ENCODE results near the gene ITLN1.

ITLN1 gene

GRCh38 chr1:160826546-160826945 is 58.4 kb downstream of the ITLN1 start:
- Histone ChIP-seq H3K79me2 (ENCODE audit: insufficient read depth, low read length) (no peaks in the 10 kb centered on the region), H3K9me3 (ENCODE audit: insufficient read depth, low read length, severe bottlenecking) (no peaks in the 10 kb centered on the region), H3K36me3 (ENCODE audit: insufficient read depth, low read length) (no peaks in the 10 kb centered on the region), H3K4me2 (ENCODE audit: insufficient read depth, low read length) (no peak overlapping the region), H3K9ac (ENCODE audit: low read depth, low read length) (no peak overlapping the region), H3K27ac (ENCODE audit: low read length) (no peak overlapping the region), H3K4me3 (ENCODE audit: low read depth in 1 of 2, low read length in 2 of 2) (no peak overlapping the region), H3K27me3 (ENCODE audit: insufficient read depth, low read length, poor library complexity) (no peaks in the 10 kb centered on the region), H4K20me1 (ENCODE audit: insufficient read depth, low read length) (no peaks in the 10 kb centered on the region), H2AFZ (ENCODE audit: low read depth, low read length) (no peak overlapping the region), H3K4me1 (ENCODE audit: insufficient read depth, low read length) (no peaks in the 10 kb centered on the region)
- no peak for ATAC-seq (ENCODE audit: insufficient read depth, low read depth)
- DNase-seq, result no peak
- TF ChIP-seq CTCF (IDR thresholded peaks at IDR 0.05; ENCODE audit: borderline replicate concordance, extremely low read depth, low read length, poor library complexity, severe bottlenecking) (no peak), EZH2 (IDR thresholded peaks at IDR 0.05; ENCODE audit: borderline replicate concordance, low read depth, low read length, severe bottlenecking) (no peak)
